ENCODE results near the gene FLNB. TPM values are rescaled to one million over a fixed set of nuclear protein-coding genes. Genes with fewer than 3 reads are reported as not detected.

Gene FLNB
- total RNA-seq, 2 donors from 2014 or later: 331 to 408 TPM

DNA sequence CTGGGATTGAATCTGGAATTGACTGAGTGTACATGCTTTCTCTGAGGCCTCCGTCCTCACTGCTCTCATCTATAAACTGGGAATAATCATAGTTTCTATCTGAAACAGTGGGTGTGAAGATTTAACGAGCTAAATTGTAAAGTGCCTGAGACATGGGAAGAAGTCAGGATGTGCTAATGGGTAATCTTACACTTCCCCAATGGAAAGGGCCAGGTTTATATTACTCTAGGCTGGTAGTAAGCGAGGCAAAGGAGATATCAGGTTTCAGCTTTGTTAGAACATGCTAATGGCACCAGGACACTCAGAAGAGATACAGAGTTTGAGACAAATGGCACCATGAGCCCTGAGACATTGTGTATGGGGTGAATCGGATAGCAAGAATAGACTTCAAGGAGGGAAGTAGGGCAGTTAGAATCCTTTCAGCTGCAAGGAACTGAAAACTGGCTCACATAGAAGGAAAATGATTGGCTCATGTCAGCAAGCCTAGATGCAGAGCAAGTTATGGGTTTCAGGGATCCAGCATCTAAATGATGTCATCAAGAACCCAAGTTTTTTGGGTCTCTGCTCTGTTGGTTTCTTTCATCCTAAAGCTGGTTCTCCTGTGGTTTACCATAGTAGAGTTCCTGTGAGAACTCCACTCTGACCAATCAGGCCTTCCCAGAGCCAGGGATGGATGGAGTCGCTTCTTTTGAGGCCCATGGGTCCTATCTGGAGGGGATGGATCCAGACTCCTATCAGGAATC is 21.8 kb downstream of the FLNB start:
- no peaks in the 10 kb centered on the region for H3K36me3 ChIP-seq
- no peaks in the 10 kb centered on the region for H3K9me3 ChIP-seq
- peak overlapping the region; percentile 3 to 55 for H3K27ac ChIP-seq
- H3K27me3 ChIP-seq (replicated peaks; ENCODE audit: insufficient read depth): no peaks in the 10 kb centered on the region
- TF ChIP-seq, protein P1, sequence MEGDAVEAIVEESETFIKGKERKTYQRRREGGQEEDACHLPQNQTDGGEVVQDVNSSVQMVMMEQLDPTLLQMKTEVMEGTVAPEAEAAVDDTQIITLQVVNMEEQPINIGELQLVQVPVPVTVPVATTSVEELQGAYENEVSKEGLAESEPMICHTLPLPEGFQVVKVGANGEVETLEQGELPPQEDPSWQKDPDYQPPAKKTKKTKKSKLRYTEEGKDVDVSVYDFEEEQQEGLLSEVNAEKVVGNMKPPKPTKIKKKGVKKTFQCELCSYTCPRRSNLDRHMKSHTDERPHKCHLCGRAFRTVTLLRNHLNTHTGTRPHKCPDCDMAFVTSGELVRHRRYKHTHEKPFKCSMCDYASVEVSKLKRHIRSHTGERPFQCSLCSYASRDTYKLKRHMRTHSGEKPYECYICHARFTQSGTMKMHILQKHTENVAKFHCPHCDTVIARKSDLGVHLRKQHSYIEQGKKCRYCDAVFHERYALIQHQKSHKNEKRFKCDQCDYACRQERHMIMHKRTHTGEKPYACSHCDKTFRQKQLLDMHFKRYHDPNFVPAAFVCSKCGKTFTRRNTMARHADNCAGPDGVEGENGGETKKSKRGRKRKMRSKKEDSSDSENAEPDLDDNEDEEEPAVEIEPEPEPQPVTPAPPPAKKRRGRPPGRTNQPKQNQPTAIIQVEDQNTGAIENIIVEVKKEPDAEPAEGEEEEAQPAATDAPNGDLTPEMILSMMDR (IDR thresholded peaks at IDR 0.05): no peak
- TF ChIP-seq POLR2AphosphoS5 (IDR thresholded peaks at IDR 0.05): peak; percentile 19
- intact Hi-C loops (cut with DNase I): no loop called here
- no peak overlapping the region for H3K4me3 ChIP-seq
- WGBS: 50% methylated on average over 5 of the region's 5 CpGs
- H3K4me1 ChIP-seq (replicated peaks): peaks cover 20% of the 10 kb centered on the region
- no peak for DNase-seq (ENCODE audit: low spot score)

DNA sequence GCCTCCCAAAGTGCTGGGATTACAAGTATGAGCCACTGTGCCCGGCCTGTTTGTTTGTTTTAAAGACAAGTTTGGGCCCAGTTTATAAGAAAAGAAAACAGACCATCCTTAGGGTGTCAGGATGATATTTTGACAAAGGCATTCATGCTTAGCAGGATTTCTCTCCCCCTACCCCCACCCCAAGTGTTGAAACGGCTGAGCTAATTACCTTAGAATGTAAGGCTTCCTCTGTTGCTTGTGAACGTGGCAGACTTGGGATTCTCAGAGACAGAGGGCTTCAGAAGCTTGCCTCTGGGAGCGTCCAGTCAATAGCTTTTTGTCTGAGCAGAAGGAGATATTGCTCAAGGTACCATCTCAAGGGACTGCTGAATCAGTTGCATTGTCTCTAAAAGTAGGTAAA is 24.0 kb downstream of the FLNB start:
- Histone ChIP-seq H3K36me3 (no peaks in the 10 kb centered on the region), H3K4me3 (no peak overlapping the region), H3K27me3 (replicated peaks; ENCODE audit: insufficient read depth) (no peaks in the 10 kb centered on the region), H3K9me3 (no peaks in the 10 kb centered on the region), H3K4me1 (replicated peaks) (peaks cover 22% of the 10 kb centered on the region), H3K27ac (no peak overlapping the region)
- no peak for TF ChIP-seq POLR2A (IDR thresholded peaks at IDR 0.05)
- TF ChIP-seq, protein P1 (IDR thresholded peaks at IDR 0.05): no peak
- no peak for TF ChIP-seq POLR2AphosphoS5 (IDR thresholded peaks at IDR 0.05)
- no peak for DNase-seq (ENCODE audit: low spot score)
- intact Hi-C loops (cut with DNase I): no loop called here
- 52% methylated on average over 4 of the region's 4 CpGs for WGBS

DNA sequence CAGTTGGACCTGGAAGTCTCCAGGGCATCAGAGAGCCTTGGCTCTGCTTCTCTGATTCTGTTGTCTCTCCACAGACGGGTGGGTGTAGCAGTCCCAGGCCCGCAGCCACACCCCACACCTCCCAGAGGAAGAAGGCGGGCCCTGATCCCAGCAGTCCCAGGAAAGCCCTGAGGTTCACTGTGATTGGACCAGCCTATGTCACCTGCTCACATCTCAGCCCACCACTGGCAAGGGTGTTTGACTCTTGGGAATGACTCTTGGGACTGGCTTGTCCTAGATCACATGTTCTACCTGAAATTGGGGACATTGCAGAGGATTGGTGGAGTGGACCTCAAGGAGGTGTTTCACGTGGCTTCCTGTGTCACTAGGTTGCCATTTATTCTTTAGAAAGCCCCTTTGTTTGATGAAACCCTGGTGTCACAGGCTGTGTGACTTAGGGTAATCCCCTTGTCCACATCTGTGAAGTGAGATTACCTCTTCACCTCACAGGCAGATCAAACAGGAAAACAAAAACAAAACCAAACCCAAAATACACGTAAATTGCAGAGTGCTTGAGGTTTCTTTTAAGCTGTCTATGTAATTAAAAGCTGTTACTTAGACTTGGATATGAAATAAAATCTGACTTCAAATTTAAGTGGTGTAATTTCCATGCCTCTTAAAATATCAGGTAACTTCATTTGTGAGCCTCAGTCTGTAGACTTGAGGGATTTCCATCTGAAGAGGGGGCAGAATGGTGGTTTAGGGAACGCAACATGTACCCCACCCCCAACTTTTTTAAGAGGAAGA is 26.7 kb downstream of the FLNB start:
- intact Hi-C loops (cut with DNase I): no loop called here
- DNase-seq (ENCODE audit: low spot score): no peak
- Histone ChIP-seq H3K9me3 (no peaks in the 10 kb centered on the region), H3K27ac (peak overlapping the region; percentile 67 to 70), H3K36me3 (no peaks in the 10 kb centered on the region), H3K4me1 (replicated peaks) (peaks cover 38% of the 10 kb centered on the region), H3K4me3 (no peak overlapping the region), H3K27me3 (replicated peaks; ENCODE audit: insufficient read depth) (no peaks in the 10 kb centered on the region)
- TF ChIP-seq, protein P1 (IDR thresholded peaks at IDR 0.05): no peak
- TF ChIP-seq POLR2A (IDR thresholded peaks at IDR 0.05) (no peak), POLR2AphosphoS5 (IDR thresholded peaks at IDR 0.05) (no peak)
- 69% methylated on average over 6 of the region's 6 CpGs for WGBS

DNA sequence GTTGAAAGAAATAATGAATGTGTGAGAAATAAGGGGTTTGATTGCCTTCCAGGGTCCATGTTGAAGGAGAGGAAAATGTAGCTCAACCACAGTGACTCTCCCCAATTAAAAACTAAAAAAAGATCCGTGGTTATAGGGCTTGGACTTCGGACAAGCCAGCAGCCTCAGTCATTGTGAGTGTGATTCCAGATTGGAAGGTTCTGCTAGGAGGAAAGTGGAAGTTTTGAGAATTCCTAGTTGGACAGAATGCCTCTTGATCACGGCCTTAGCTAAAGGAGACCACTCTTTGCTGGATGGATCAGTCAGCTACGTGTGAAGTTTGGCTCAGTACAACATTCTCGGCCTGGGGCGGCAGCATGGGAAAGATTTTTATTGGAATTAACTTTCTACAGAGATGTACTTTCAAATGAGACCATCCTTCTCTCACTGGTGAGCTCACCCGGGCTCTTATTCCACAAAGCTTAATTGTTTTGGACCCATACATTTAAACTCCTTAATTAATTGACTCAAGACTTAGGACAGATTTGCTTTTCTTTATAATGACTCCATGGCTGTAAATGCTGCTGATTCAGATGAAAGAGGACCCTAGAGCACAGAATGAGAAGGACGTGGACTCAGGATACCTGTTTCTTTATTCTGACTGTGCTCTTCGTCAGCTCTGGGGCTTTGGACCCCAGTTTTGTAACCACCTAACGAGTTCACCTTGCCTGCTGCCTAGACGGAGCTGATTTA is 27.5 kb downstream of the FLNB start:
- no peaks in the 10 kb centered on the region for H3K36me3 ChIP-seq
- peak overlapping the region in 1 of 2 donors; percentile 7 for H3K4me3 ChIP-seq
- peaks cover 44% of the 10 kb centered on the region for H3K4me1 ChIP-seq (replicated peaks)
- no peak for DNase-seq (ENCODE audit: low spot score)
- H3K27me3 ChIP-seq (replicated peaks; ENCODE audit: insufficient read depth): no peaks in the 10 kb centered on the region
- WGBS: 20% methylated on average over 11 of the region's 11 CpGs
- no peaks in the 10 kb centered on the region for H3K9me3 ChIP-seq
- TF ChIP-seq, protein P1 (IDR thresholded peaks at IDR 0.05): no peak
- no peak for TF ChIP-seq POLR2AphosphoS5 (IDR thresholded peaks at IDR 0.05)
- TF ChIP-seq POLR2A (IDR thresholded peaks at IDR 0.05): no peak
- intact Hi-C loops (cut with DNase I): no loop called here
- H3K27ac ChIP-seq: peak overlapping the region; percentile 67 to 70

Data from prostate gland (tissue), 2 donors.